ENCODE results near the gene RTTN.
"Not testable (repeated sequence)": the region's sequence is repeated elsewhere in the genome, so short reads cannot be mapped to it uniquely, and the experiment has no call there.

The RTTN gene

DNA sequence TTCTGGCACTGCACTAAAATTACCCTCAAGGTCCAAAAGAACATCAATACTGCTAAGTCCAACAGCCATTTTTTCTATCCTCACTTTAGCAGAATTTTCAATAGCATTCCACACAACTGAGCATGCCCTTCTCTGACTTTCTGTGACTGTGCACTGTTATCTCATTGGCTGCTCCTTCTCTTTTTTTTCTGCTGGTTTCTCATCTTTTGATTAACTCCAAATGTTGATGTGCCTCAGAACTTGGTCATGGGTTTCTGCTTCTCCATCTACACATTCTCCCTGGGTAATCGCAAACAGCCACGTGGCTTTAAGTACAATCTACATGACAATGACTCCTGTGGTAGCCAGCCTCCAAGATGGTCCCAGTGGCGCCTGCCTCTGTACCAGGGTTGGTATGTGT lies 182.9 kb downstream of the RTTN start:
- DNase-seq (ENCODE audit: low read depth) = no peak

DNA sequence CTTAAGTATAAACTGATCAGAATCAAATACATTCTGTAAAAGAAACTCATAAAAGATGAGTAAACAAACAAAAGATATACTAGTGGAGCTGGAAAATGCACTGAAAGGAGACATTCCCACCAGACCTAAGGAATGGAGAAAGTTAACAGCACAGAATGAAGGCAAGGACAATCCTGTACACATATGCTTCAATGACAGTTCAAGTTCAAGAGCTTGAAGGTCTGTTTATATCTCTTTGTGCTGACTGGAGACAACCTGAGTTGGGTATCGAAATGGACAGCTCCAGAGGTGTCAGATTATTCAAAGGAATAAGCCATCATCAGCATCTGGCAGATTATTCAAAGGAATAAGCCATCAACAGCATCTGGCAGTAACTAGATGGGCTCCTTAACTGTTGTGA lies 184.0 kb downstream of the RTTN start:
- no peak for DNase-seq (ENCODE audit: low read depth)

DNA sequence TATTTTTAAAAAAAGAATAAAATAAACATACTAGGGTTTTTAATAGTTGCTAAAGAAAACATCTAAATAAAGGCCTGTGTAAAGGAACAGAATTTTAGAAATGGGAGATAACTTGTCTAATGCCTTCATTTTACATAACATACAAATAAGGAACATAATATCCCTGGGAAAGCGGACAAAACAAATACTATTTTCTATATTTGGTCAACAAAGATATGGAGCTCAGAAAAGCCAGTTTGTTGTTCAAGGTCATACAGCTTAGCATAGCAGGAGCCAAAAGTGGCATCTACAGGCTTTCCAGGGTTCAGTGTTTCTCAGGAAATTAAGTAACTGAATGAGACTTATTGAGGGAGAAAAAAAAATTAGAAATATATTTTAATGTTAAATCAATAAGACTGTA lies 184.4 kb downstream of the RTTN start:
- no peak for DNase-seq (ENCODE audit: low read depth)

DNA sequence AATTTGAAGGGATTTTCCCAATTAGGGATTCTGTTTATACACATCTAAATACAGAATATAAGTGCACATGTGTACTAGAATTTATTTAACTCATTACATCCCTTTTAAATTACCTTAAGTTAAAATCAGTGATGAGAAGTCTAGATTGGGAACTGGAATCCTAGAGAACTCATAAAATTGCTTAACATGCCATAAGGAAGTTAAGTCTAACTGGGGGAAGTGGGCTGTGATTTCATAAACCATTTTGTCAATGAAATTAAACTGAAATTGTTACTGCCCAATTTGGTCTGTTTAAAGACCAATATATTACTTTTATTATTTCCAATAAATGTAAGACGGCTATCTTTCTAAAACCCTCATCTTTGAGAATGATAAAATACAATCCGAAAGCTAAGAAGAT lies 185.5 kb downstream of the RTTN start:
- DNase-seq (ENCODE audit: low read depth) = no peak

DNA sequence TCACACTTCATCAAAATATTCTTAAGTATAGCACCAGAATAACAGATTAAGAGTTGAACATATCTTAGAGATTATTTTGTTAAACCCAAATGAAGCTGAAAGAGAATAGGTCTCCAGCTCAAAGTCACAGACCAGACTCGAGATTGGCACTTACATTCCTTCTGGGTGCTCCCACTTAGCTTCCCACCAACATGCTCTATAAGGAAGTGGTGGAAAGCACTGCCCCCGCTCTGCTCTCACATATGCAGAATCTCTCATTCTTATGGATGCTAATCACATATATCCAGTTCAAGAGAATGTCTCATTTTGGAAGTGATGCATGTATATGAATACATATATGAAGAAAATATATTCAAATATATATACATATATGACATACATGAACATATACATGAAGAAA lies 186.4 kb downstream of the RTTN start:
- no peak for DNase-seq (ENCODE audit: low read depth)

DNA sequence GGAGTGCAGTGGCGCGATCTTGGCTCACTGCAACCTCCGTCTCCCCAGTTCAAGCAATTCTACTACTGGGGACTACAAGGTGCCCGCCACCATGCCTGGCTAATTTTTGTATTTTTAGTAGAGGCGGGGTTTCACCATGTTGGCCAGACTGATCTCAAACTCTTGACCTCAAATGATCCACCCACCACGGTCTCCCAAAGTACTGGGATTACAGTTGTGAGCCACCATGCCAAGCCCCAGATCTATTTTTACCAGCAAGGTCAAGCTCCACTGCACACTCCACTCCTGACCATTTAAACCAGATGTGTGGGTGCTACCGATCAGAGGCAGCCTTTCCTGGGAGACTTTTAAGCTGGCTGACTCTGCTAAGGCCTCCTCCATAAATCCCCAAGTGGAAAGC lies 190.4 kb downstream of the RTTN start:
- no peak for DNase-seq (ENCODE audit: low read depth)

DNA sequence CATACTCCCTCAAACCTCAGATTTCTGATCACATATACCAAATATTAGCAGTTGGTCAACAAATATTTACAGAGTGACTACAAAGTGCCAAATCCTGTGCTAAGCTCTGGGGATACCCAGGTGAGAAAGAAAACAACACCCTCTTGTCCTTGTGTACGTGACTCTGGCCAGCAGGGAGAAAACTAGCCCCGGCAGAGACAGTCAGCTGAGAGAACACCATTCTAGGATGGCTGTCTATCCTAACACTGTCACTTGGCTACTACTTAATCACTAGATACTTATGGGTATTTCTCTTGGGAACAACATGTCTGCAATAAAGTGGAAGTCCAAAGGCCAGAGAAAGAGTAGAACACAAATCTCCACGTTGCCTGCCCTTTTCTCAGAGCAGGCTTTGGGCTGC lies 199.9 kb downstream of the RTTN start:
- no peak for DNase-seq (ENCODE audit: low read depth)

DNA sequence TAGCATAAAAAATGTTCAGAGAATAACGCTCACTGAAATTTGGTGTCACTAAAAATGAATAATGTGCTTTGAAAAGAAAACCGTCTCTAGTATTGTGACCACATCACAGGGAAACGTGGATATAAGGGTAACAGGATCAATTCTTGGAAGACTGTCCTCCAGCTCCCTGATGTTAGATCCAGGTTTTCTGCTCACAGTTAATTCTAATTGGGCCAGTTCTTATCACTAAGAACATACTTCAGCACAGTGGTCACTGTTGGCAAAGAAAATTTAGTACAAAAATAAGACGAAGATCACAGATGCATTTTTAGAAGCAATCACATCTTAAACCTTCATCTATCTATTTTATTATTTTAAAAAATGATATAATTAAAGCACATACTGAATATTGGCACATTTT lies 200.8 kb downstream of the RTTN start:
- peak; percentile 9 for DNase-seq (ENCODE audit: low read depth)

DNA sequence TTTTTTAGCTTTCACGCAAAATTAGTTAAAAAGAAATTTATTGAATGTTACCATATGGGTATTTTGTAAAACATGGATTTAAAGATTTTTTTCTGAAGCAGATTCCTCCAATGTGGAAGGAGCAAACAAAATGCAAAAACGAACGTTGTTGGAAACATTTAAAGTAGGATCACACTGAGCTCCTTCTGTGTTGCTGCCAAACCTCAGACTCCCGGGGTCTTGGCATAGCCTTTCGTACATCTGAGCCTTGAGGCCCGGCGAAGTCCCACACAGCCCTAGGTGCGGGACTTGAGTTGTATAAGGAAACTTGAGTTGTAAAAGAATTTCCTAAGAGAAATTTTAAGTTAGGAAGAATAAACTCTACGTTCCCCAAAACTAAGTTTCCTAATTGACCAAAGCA lies 205.8 kb downstream of the RTTN start:
- DNase-seq (ENCODE audit: low read depth) = no peak

DNA sequence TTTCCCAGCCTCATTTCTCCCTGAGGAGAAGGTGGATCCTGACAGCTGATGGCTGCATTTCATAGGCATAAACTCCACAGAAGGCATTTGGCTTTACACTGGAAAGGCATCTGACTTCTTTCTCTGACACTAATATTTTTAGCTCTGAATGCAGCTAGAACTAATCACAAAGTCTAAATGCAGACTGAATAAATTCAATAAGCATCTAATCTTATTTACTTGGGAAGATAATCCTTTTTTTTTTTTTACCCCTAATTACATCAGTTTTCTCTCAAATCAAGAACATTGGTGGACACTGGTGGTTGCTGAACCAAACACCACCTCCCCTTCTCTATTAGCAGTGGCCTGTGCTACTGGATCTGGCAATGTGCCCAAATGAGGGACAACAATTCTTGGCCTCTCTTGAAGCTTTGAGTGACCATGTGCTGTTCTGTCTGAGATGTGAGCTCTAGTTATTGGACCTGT lies 206.9 kb downstream of the RTTN start:
- DNase-seq (ENCODE audit: low read depth) = no peak

DNA sequence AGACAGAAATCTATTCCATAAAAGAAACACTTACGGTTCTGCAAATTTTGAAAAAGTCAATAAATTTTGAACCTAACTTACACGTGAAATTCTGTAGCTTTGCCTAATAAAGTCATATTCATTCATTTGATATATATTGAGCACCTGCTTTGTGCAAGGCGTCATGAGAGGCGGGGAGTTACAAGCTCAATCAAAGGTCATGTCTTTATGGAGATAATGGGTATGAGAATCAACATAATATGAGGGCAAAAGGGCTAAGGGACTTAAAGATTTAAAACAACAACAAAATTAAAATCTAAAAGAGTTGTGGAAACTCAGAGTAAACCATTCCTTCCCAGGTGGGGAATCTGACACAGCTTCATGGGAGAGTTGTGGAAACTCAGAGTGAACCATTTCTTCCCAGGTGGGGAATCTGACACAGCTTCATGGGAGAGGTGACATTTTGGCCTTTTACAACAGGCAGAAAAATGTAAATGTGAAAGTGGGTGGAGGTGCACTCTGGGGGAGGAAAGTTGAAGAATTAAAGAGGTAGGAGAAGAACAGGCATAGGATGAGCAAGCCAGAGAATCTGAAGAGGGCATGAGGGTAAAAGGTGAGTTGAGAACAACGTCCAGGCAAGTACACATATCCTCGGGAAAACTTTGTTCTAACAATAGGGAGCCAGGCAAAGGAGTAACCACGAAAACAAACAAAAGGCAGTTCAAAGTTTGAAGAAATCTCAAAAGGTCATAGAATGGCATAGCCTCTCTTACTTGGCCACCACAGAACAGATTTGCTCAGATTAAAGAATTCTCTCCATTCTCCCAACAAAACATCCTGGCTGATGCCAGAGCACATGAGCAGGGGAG lies 208.3 kb downstream of the RTTN start:
- DNase-seq (ENCODE audit: low read depth) = no peak

DNA sequence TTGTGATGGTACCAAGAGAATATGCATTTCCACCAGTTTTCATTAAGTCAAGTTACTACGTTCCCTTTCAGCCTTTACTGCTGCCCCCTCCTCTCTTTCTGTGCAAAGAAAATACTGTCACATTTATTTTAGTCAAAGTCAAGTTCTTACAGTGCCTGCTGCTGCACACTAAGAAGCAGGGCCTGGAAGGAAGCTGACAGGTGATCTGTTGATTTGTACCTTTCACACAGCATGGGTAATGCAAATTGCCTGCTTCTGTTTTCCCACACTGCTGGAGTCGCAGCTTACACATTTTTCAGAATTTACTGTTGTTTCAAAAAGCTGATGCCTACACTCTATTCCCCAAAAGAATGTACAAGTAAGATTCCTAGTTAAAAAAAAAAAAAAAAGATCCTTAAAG lies 209.1 kb downstream of the RTTN start:
- DNase-seq (ENCODE audit: low read depth) = no peak

DNA sequence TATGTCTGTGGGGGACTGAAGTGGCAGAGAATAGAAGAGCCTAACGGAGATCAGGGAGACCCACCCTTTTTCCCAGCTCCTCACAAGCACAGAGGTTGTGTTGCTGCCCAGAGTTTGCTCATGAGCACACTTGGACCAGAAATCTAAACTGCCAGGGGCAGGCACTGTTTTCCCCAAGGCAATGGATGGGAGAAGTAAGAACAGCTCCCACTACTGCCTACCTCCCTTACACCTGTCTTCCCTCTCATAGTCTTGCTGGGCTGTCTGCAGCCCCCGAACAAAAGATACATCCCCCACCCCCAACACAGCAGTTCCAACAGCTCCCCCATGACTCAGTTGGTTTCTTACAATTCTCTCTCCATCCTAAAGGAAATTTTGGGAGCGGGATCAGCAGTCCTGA lies 209.7 kb downstream of the RTTN start:
- no peak for DNase-seq (ENCODE audit: low read depth)

DNA sequence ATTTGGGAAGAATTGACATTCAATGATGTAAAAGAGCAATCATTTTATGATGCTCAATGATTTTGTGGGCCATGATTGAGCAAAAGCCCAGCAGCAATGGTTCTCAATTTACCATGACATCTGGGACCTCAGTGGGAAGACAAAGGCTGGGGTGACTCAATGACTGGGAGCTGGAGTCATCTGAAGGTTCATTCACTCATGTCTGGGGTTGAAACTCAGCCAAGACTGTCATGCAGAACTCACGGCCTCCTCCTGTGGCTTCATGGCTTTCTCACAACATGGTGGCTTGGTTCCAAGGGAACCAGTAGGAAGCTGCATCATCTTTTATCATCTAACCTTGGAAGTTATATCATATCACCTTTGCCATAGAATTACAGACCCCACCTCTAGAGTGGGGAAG lies 212.7 kb downstream of the RTTN start:
- no peak for DNase-seq (ENCODE audit: low read depth)

DNA sequence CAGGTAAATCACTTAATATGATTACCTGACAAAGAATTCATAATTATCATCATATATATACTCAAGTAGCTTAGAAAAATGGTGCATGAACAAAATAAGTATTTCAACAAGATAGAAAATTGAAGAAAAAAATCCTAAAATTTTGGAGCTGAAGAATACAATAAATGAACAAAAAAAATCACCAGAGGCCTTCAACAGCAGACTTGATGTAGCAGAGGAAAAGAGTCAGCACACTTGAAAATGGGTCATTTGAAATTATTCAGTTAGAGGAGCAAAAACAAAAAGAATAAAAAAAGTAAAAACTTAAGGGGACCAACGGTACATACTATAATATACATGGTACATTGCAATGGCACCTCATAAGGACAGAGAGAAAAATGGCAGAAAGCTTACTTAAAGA lies 217.6 kb downstream of the RTTN start:
- no peak for DNase-seq (ENCODE audit: low read depth)

DNA sequence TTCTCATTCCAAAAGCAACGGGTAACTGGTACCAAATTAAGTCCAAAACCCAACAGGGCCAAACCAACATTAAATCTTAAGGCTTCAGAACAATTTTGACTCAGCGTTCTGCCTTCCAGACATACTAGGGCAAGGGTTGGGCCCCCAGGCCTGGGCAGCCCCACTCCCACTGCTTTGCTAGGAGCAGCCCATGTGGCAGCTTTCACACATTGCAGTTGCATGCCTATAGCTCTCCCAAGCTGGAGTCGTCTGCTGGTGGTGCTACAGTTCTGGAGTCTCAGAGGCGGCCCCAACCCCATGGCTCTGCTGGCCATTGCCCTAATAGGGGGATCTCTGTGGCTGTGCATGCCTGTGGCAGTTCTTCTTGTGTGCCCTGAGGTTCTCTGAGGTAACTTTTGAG lies 220.2 kb downstream of the RTTN start:
- DNase-seq (ENCODE audit: low read depth) = no peak

DNA sequence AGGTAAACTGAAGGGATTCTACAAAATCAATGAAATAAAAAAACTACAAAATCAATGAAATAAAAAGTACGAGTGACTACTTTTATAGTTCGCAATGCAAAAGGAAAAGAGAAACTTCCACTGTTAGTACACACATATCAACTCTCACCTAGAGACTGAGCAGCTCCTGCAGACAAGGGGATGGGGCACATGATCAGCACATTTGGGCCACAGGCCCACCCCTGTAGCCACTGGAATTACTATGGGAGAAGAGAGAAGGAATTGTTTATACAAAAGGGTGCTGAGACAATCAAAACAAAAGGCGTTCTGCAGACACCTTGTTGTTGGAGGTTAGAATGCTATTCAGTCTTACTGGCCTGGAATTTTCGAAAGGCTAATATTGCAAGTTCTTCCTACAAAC lies 223.1 kb downstream of the RTTN start:
- DNase-seq (ENCODE audit: low read depth) = no peak

DNA sequence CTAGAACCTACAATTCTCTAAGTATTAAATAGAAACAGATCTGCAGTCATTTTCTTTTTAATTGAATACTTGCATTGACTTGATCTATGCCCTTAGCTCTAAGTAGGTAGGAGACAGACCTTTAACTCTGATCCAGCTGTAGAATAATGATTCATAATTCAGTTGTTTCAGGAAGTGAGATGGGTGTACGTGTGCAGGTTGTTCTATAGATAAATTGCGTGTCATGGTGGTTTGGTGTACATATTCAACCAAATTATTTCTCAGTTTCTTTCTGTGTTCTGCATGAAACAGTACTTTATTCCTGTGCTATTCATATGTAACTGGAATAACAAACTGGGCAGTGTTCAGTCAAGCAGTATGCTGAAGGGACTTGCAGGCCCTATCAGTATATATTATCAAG lies 223.5 kb downstream of the RTTN start:
- DNase-seq (ENCODE audit: low read depth) = no peak

DNA sequence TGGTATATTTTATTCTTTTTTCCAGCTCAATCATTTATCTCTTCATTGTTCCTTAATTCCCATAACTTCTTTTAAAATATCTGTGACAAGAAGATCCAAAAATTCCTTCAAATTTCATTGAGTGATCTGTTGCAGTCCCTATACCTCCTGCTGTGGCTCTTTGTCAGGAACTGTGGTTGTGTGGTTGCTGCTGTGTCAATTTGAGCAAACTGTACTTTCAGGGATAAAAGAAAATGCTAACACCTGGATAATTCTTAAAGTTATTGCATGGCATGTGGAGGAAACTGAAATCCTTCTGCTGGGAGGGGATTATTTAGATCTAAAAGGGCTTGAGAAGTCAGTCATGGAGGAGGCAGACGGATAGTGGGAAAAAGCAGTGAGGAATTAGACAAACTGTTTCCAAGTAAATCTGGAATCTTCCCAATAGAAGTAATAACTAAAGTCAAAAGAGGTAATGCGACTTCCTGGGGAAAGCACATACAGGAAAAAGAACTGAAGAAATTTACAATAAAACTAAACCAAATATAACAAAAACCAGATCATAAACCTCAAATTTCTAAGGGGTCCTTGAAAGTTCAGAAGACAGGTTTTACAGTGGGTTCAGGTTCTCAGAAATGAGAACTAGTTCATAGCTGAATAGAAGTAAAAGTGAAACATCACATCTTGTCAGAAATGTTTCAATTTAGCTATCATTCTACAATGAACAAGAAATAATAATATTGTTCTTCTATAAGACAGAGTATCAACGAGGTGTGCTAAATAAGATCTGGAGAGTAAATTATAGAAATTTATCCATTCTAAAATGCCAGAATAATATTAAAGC lies 224.3 kb downstream of the RTTN start:
- DNase-seq (ENCODE audit: low read depth) = no peak

DNA sequence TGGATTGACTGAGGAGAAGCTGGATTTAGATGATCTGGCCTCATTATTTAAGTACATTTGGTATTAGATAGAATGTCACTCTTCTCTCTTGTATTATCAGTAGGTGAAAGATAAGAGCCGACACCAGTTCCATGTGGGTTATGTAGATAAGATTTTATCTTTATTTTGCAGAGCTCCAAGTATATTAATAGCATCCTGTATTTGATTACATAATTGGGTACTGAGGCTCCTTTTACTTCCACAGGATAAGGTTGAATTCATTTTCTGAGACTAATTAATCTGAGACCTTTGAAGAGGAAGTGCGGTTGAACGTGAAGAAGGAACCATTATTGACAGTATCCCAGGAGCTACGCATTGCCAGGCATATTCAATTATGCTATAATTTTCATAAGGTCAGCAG lies 225.0 kb downstream of the RTTN start:
- no peak for DNase-seq (ENCODE audit: low read depth)

DNA sequence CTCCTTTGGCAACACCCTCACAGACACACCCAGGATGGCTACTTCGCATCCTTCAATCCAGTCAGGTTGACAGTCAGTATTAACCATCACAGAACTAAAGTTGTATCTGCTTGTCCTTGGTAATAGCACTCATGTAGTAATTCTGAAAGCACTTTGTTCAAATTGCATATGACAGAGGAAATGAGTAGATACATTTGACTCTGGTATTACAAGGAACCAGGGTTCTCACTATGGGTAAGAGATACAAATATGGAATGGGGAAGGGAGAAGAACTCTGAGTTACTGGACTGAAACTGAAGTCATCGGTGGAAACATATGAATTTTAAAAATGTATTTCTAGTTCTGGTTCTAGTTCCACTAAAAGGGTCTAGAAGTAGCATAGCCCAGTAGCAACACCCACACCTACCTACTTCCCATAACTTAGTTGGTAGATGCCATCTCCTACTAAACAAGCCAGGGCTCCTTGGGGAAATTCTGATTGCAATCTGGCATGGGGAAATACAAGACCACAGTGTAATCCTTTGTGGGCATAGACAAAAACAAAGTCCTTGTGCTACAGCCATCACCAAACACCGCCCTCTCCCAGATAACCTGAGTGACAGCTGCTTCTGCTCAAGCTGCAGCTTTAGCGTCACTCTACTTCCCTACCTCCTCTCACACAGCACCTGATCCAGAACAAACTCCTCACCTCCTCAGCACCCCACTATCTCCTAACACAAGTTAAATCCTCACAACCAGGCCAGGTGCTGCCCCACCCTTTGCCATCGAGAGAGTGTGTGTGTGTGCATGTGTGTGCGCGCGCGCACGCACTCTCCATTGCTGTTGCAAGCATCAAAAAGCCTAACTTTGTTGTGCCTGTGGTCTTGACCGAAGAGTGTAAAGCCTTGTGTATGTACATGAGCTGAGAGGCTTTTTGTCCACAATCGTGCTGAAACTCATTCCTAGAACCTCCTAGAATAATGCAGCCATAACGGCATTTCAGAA lies 226.5 kb downstream of the RTTN start:
- no peak for DNase-seq (ENCODE audit: low read depth)

DNA sequence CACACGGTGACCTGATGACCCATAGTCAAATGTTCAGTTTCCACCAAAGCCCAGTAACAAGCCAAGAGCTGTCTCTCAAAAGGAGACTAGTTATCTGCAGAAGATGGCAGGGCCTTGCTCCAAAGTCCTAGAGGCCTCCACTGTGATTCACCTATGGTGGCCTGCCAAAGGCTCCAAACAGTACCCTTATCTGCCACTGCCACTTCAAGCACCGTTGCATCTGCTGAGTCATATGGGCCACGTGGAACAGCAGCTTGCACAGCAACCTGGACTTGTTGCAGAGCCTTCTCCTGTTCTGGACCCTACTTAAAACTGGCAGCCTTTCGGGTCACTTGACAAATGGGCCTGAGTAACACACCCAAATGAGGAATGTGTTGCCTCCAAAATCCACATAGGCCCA lies 230.2 kb downstream of the RTTN start:
- not testable (repeated sequence) for DNase-seq (ENCODE audit: low read depth)

Data from non-pigmented ciliary epithelial cell (primary cell).